Measurements from ENCODE around the gene CRACR2B. TPM values are rescaled to one million over a fixed set of nuclear protein-coding genes. Genes with fewer than 3 reads are reported as not detected.

CRACR2B gene
- total and polyA plus RNA-seq, 2 of the 13 experiments (the other 11 are each of a cell fraction or from before 2014, with no cell fraction given), result 14.9 to 21.0 TPM

GRCh38 chr11:795634-796564 lies 31.8 kb upstream of the CRACR2B start (continued):
- peak; percentile 54; the same call in 1 of the 2 replicates for TF ChIP-seq ZNF687 (CRISPR knock-in tag; IDR thresholded peaks at IDR 0.05)
- peak; percentile 73; the same call in 1 of the 2 replicates for TF ChIP-seq ZNF740 (CRISPR knock-in tag; IDR thresholded peaks at IDR 0.05)
- no peak for TF ChIP-seq CSRNP2 (CRISPR knock-in tag; conservative IDR thresholded peaks at IDR 0.05; ENCODE audit: low read depth)
- TF ChIP-seq HNRNPK (IDR thresholded peaks at IDR 0.05; ENCODE audit: low read depth, low read length, poor library complexity, severe bottlenecking), result no peak
- no peak for TF ChIP-seq SETDB1 (CRISPR knock-in tag; IDR thresholded peaks at IDR 0.05; ENCODE audit: borderline replicate concordance)
- TF ChIP-seq IRF2 (CRISPR knock-in tag; IDR thresholded peaks at IDR 0.05), result peak; percentile 97
- peak; percentile 29; the same call in 1 of the 2 replicates for TF ChIP-seq ELF3 (CRISPR knock-in tag; IDR thresholded peaks at IDR 0.05)
- peak; percentile 69; the same call in 1 of the 2 replicates for TF ChIP-seq MTERF4 (CRISPR knock-in tag; IDR thresholded peaks at IDR 0.05)
- peak; percentile 41 for TF ChIP-seq GABPB1 (CRISPR knock-in tag; IDR thresholded peaks at IDR 0.05)
- no peak for TF ChIP-seq HOXA3 (CRISPR knock-in tag; IDR thresholded peaks at IDR 0.05)
- no peak for TF ChIP-seq ZNF503 (CRISPR knock-in tag; IDR thresholded peaks at IDR 0.05)
- no peak for TF ChIP-seq ZNF234 (CRISPR knock-in tag; conservative IDR thresholded peaks at IDR 0.05)
- no peak for TF ChIP-seq ZNF552 (CRISPR knock-in tag; IDR thresholded peaks at IDR 0.05; ENCODE audit: borderline replicate concordance)
- TF ChIP-seq MNT (IDR thresholded peaks at IDR 0.05), result peak; percentile 76
- peak; percentile 48; the same call in 1 of the 2 replicates for TF ChIP-seq MEIS1 (CRISPR knock-in tag; IDR thresholded peaks at IDR 0.05; ENCODE audit: borderline replicate concordance)
- no peak for TF ChIP-seq FOXK1 (CRISPR knock-in tag; IDR thresholded peaks at IDR 0.05; ENCODE audit: borderline replicate concordance, low read depth)
- no peak for TF ChIP-seq SATB2 (CRISPR knock-in tag; IDR thresholded peaks at IDR 0.05)

Data from HepG2 (cell line).